Hematopoietic multipotent progenitor cell (in vitro differentiated cells): ENCODE measurements around the gene ABCB9. TPM values are rescaled to one million over a fixed set of nuclear protein-coding genes. Genes with fewer than 3 reads are reported as not detected.
A peak's percentile ranks its signal among the peaks of the same experiment; 100 is the strongest.
"Not testable (repeated sequence)": the region's sequence is repeated elsewhere in the genome, so short reads cannot be mapped to it uniquely, and the experiment has no call there.

Experiments
- DNase-seq, 3 donors: peaks; one replicate each; pipeline ENCODE4 v3.0.0-alpha.2; 2011 to 2015; ENCODE audit warnings: low read depth in 2 of 3, low spot score in 2 of 3
- total RNA-seq: library from RNA; depleted of rRNA; stranded (reverse); fragments of >200 nt; gene quantifications from one replicate; pipeline ENCODE4 v1.2.3, GENCODE V29; 2012

Gene ABCB9
- 9.2 TPM for total RNA-seq

- DNase-seq: peak; percentile 86 to 92 (median 91)
These were observed at the start of gene ABCB9 for GRCh38 chr12:122965851-122966742. TSS of gene ABCB9 (minus strand) at chr12:122966463. CDS start at chr12:122960235, 6,228 bp downstream.

DNA sequence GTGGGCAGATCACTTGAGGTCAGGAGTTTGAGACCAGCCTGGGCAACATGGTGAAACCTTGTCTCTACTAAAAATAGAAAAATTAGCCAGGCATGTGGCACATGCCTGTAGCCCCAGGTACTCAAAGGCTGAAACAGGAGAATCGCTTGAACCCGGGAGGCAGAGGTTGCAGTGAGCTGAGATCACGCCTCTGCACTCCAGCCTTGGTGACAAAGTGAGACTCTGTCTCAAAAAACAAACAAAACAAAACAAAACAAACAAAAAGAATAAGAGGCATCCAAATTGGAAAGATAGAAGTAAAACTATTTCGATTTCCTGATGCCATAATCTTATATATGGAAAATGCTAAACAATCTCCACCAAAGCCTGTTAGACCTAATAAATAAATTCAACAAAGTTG, 48.2 kb upstream of the ABCB9 start:
- not testable (repeated sequence) for DNase-seq

DNA sequence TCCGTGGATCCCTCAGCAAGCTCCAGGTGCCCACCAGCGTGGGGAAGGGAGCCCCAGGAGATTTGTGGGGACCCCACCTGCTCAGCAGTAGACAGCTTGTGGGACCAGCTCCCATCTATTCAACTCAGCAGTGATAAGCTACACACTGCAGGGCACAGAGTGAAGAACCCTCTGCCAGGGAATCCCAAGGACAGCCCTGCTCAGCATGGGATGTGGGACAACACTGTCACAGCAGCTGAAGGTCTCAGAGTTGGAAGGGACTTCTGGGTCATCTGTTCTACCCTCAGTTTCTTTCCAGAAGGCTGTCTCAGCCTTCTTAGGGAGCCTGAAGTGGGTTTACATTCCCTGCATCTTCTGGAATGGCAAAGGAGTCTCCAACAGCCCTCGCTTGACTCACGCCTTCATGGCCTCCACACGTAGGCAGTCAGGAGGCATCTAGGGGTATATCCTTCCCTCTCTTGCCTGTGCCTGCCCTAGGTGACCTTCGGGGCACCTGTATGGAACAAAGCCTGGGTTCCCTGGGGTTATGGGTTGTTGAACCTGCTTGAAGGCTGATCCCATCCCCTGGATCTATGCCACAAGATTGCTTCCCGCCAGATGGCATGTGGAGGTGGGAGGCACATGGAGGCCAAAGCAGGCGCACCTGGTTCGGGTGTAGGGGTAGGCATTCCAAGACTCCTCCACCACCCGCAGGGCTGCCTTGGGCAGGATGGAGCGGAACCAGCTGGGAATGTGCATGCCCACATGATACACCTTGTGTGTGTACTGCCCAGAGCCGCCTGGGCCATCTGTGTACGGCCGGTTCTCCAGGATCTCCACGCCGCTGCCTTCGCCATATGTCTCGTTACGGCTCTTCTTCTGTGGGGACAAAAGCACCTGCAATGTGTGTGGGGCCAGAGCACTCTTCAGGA, 47.2 kb upstream of the ABCB9 start:
- no peak for DNase-seq

DNA sequence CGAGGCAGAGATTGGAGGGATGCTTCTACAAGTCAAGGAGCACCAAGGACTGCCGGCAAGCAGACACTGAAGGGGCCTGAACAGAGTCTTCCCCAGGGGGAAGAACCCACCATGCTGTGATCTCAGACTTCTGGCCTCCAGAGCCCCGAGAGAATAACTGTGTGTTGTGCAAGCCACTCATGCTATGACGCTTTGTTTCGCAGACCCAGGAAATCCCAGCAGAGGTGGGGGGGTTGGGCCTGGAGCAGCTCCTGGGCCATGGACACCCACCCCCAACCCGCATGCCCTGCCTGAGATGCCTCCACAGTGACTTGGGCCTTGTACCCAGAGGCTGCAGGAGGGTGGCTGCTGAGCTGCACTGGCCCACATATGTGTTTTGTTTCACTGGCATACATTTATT, 45.4 kb upstream of the ABCB9 start:
- no peak for DNase-seq

GRCh38 chr12:123010681-123011080, 44.4 kb upstream of the ABCB9 start:
- no peak for DNase-seq

DNA sequence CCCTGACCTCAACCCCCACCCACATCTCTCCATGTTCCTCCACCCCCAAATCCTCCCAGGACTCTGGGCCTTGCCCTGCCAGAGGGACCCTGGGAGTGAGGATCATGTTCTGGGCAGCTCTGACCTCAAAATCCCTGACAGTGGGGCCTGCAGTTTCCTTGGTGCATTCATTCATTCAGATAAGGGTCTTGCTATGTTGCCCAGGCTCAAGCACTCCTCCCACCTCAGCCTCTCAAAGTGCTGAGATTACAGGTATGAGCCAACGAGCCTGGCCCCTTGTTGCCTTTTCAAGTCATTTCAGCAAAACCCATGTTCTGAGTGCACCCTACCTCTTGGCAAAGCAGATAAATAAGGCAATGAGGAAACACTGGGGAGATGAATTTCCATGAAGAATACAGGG, 43.8 kb upstream of the ABCB9 start:
- no peak for DNase-seq

- no peak for DNase-seq
These were observed 40.7 kb upstream of the ABCB9 start for GRCh38 chr12:123006977-123007376.

DNA sequence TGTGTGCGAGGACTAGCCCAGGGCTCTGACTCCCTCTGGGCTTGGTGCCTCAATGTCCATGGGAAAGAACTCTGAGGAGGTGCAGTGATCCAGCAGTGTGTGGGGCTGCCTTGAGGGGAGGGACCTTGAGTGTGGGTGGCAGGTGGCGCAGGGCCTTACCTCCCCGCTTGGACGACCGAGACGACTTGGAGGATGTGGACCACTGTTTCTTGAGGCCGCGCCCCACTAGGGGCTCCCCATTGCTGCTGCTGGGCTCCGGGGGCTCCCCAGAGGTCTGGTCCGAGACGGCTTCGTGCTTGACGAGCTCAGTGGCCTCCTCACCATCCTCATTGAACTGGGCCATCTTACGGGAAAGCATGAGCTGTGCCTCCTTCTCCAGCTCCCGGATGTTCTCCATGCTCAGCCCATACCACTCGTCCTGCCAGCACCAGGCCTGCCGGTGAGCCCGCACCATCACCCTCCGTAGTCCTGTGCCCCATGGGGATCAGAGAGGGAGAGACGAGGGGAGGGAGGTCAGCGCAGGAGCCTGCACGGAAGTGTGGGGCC, 38.9 kb upstream of the ABCB9 start:
- no peak for DNase-seq

DNA sequence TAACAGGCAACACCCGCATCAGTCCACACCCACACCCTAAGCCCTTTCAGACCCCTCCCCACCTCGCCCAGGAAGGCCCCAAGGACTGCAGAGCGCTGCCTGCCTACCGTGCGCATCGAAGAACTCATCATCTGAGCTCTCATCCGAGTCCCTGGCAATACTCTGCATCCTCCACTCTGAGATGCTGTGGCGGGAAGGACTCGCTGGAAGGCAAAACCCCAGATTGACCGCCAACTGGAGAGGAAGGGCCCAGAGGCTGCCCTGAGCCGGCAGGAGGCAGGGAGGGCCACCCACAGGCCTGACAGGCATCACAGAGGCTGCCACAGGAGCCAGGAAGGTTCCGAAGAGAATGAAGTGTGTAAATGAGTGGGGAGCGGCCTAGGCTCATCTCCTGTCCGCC, 38.0 kb upstream of the ABCB9 start:
- no peak for DNase-seq

- DNase-seq: no peak
These were observed 37.0 kb upstream of the ABCB9 start for GRCh38 chr12:123003257-123003656.

- no peak for DNase-seq
These were observed 35.2 kb upstream of the ABCB9 start for GRCh38 chr12:123001464-123001863.

DNA sequence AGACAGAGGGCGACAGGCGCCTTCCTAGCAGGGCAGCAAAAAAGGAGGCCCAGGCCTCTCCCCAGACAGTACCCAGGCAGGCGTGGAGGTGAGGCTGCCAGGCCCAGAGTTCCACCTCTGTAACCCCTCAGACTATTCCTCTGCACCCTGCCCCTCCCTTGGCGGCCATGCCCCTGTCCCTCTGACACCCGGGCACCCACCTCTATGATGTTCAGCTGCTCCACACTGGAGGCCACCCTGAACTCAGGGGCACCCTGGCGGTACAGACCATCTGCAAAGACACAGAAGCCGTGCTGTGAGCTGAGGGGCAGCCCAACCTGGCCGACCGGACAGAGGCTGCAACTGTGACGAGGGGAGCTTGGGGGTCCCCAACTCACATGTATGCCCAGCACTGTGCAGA, 34.3 kb upstream of the ABCB9 start:
- no peak for DNase-seq

GRCh38 chr12:122999986-123000420, 33.7 kb upstream of the ABCB9 start:
- no peak for DNase-seq

DNA sequence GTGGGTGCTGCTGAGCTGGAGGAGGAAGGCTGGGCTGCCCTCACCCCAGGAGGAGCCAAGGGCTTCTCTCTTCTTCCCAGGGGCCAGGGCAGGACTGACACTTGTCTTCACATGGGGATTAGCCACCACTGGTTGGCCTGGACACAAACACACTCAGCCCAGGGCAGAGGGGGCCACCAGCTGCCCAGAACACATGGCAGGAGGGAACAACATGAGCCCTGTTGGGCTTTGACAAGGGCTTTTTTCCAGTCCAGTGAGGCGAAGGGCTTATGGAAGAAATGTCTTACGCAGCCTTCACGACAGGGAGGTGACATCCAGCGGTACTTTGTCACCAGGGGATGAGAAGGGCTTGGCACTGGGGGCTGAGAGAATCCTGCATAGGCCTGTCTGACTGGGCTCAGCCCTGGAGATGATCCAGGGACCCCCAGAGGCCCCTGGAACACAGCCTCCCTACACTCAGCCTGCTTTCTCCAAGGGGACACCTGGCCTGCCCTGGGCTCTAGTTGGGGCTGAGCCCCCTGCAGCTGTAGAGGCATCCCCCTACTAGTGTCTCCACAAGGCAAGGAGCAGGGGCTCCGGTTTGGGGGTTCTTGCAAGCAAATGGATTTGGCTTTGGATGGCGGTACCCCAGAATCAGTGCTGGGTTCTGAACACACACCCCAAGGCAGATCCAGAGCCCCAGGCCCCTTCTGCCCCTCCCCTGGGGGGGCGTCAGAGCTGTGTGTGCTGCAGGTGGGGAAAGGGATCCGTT, 33.1 kb upstream of the ABCB9 start:
- no peak for DNase-seq

GRCh38 chr12:122998316-122998715, 32.1 kb upstream of the ABCB9 start:
- DNase-seq: no peak

- no peak for DNase-seq
These were observed 31.3 kb upstream of the ABCB9 start for GRCh38 chr12:122997343-122998250.

DNA sequence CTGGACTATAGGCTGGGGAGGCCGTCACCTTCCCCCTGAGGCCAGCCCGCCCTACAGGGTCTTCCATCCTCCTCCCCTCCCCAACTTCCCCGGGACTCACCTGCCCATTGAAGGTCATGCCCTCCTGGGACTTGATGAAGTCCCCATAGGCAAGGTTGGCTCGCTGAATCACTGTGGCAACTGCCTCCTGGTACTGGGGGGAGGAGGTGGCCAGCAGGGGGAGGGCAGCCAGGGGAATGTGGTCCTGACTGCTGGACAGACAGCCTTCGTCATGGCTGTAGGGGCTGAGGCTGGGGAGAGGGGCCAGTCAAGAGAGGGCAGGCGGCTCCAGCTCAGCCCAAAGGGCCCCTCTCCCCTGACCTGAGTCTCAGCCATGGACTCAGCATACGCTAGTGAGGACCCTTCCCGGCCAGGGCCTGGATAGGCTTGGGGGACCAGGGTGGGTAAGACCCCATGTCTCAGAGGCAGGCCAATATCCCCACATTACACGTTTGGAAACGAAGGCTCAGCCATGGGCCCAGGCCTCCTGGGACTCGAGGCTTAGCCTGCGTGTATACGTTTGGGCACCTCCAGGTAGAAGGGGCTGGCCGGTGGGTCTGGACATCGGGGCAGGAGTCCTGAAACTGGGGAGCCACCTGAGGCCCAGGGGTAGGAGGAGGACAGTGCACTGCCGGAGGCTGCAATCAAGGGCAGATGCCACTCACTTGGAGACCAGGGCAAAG, 30.5 kb upstream of the ABCB9 start:
- no peak for DNase-seq

GRCh38 chr12:122996188-122996601, 29.9 kb upstream of the ABCB9 start:
- DNase-seq: no peak
